Transverse colon (tissue), 4 donors: Measurements from ENCODE around the gene CDKN2AIP. TPM values are rescaled to one million over a fixed set of nuclear protein-coding genes. Genes with fewer than 3 reads are reported as not detected.
A peak's percentile ranks its signal among the peaks of the same experiment; 100 is the strongest.

Experiments
- DNase-seq: peaks from one replicate; pipeline ENCODE4 v3.0.0-alpha.2; 2019
- H3K27ac ChIP-seq, 4 donors: fragments of 200-600 bp; sonication (generic); 2 replicates each; pipeline ENCODE4 v1.5.1; 2016 to 2018; ENCODE audit warnings: inconsistent platforms in 4 of 4
- H3K27me3 ChIP-seq: fragments of 200-600 bp; sonication (generic); 2 replicates; pipeline ENCODE4 v1.5.1; 2017; ENCODE audit warnings: inconsistent platforms
- H3K36me3 ChIP-seq, 4 donors: fragments of 200-600 bp; sonication (generic); 2 replicates each; pipeline ENCODE4 v1.5.1; 2017 to 2019; ENCODE audit warnings: inconsistent platforms in 4 of 4
- H3K4me1 ChIP-seq, 4 donors: fragments of 200-600 bp; sonication (generic); 2 replicates each; pipeline ENCODE4 v1.5.1; 2017 to 2020; ENCODE audit warnings: inconsistent platforms in 4 of 4
- H3K4me3 ChIP-seq, 4 donors: fragments of 200-600 bp; sonication (generic); 1 replicate in 1 of 4; 2 replicates in 3 of 4; pipeline versions ENCODE4 v1.5.1 to v1.6.1; 2017 to 2019; ENCODE audit warnings: inconsistent platforms in 4 of 4
- H3K9me3 ChIP-seq, 2 donors: fragments of 200-600 bp; sonication (generic); 2 replicates each; pipeline ENCODE4 v1.5.1; 2017 to 2019; ENCODE audit warnings: inconsistent platforms in 2 of 2
- CTCF ChIP-seq, 5 experiments: fragments of 200-600 bp in 3 of 5; fragments of 450-650 bp in 2 of 5; sonication (generic) in 3 of 5; IDR thresholded peaks; 1 replicate in 2 of 5; 2 replicates in 3 of 5; pipeline ENCODE4 v1.5.1; 2016 to 2017; ENCODE audit warnings: antibody characterized with exemption in 5 of 5, inconsistent platforms in 3 of 5, mild to moderate bottlenecking in 2 of 5, moderate library complexity in 1 of 5
- EP300 ChIP-seq: sonication (generic); formaldehyde crosslinking; IDR thresholded peaks from one replicate; pipeline ENCODE4 v1.6.1; 2017; ENCODE audit warnings: antibody characterized with exemption, low read depth
- POLR2A ChIP-seq: fragments of 450-650 bp; IDR thresholded peaks from one replicate; pipeline ENCODE4 v1.6.1; 2016; ENCODE audit warnings: antibody characterized with exemption, mild to moderate bottlenecking, moderate library complexity
- POLR2AphosphoS5 ChIP-seq, 3 donors: sonication (generic); formaldehyde crosslinking; IDR thresholded peaks; one replicate each; pipeline ENCODE4 v1.6.1; 2016; ENCODE audit warnings: antibody characterized with exemption in 3 of 3
- WGBS, 2 donors: methylation state at CpG; one replicate each; pipeline ENCODE4 v1.1.5; 2018; ENCODE audit warnings: low coverage in 1 of 2; 5-methylcytosine and 5-hydroxymethylcytosine counted together
- in situ Hi-C, 4 donors: fragments of 200-750 bp; cut with MboI; loops; one replicate each; pipeline versions ENCODE4 v1.15.0 to v1.15.1; 2017; ENCODE audit warnings: low sequenced_read_pairs in 3 of 4, low pct_ligation_motif_present in 1 of 4, low pct_unique_long_range_greater_than_20kb in 1 of 4
- intact Hi-C: fragments of 100-400 bp; cut with DNase I; formaldehyde crosslinking; loops from one replicate; pipeline ENCODE4 v1.15.1; 2023; ENCODE audit warnings: low total_unique reads
- total RNA-seq, 4 donors: library from RNA; depleted of rRNA; stranded (reverse); fragments of >200 nt; gene quantifications; one replicate each; pipeline ENCODE4 v1.1.0, GENCODE V29; 2016

Gene CDKN2AIP
- total RNA-seq, 4 donors from 2014 or later, result 13.9 to 26.2 (median 24.7) TPM

DNA sequence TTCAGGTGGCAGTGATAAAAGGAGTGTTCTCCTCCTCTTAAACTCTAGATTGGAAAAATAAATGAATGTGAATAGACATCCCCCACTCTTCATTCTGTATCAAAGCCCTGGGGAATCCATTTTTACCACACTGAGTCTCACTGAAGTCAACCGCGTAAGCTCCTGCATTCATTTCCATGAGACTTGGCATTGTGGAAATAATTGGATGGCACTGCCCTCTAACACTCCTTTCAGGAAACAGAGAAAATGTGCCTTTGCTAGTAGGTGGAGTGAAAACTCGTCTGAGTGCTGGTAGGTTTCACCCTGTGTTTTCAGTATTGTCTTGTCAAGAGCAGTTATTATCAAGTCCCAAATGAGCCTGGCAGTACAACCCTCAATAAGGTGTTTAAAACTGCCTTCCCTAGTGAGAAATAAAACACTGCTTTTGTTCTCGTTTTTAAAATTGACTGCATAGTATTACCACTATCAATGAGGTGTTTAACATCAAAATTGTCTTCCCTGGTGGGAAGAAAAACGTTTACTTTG is 9.7 kb upstream of the CDKN2AIP start:
- Histone ChIP-seq H3K27ac (peak overlapping the region in 2 of 4 donors; percentile 11 to 14), H3K4me1 (peaks cover 3 to 33% (median 11%) of the 10 kb centered on the region in 4 donors), H3K36me3 (no peaks in the 10 kb centered on the region), H3K27me3 (no peaks in the 10 kb centered on the region), H3K9me3 (no peaks in the 10 kb centered on the region), H3K4me3 (no peak overlapping the region)
- in situ Hi-C loops, result no loop called here
- TF ChIP-seq POLR2AphosphoS5 (IDR thresholded peaks at IDR 0.05) (no peak), EP300 (no peak), POLR2A (no peak), CTCF (IDR thresholded peaks at IDR 0.05) (no peak)
- DNase-seq, result no peak
- WGBS, 2 donors, result 22 to 47% methylated on average over 5 of the region's 5 CpGs
- intact Hi-C loops, result no loop called here

DNA sequence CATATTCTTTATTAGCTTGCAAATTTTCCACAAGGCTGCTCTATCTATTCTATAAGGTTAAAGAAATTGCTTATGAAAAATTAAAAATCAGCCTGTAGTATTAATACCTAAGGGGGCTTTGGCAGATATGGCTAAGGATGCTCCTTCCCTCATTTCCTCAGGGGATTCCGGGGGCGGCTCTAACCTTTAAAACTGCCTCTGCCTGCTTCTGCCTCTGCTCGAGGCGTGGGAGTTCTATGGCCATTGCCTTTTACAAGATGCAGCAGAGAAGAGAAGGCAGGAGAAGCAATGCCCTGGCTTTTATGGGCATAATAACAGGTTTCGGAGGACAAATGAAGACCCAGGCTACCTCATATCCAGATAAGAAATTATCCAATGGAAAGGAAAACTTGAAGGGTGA is 8.6 kb upstream of the CDKN2AIP start:
- DNase-seq, result no peak
- H3K36me3 ChIP-seq, result no peaks in the 10 kb centered on the region
- H3K27me3 ChIP-seq, result no peaks in the 10 kb centered on the region
- 64 to 76% methylated on average over 5 of the region's 5 CpGs for WGBS, 2 donors
- in situ Hi-C loops (no loop called here), intact Hi-C loops (no loop called here)
- TF ChIP-seq POLR2AphosphoS5 (IDR thresholded peaks at IDR 0.05), result no peak
- TF ChIP-seq CTCF (IDR thresholded peaks at IDR 0.05), result no peak
- TF ChIP-seq EP300, result no peak
- no peak for TF ChIP-seq POLR2A
- peaks cover 3 to 27% (median 9%) of the 10 kb centered on the region in 4 donors for H3K4me1 ChIP-seq
- no peaks in the 10 kb centered on the region for H3K9me3 ChIP-seq
- H3K4me3 ChIP-seq, result no peak overlapping the region
- no peak overlapping the region for H3K27ac ChIP-seq

DNA sequence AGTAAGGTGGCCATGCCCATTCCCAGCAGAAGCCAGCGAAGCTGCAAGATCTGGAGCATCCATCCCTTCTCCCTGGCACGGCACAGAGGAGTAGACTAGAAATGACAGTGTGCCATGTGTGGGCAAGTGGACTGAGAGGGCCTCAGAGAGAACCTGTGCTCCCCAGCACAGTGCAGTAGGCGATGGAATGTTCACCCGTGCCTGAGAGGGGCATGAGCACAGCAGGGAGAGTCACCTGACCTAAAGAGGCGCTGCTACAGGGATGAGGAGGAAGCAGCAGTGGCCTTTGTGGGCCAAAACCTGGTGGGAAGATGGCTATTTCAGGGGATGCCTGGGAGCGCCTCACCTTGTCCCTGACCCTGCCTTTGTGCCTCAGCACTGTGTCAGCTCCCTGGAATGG is 8.0 kb upstream of the CDKN2AIP start:
- no peaks in the 10 kb centered on the region for H3K27me3 ChIP-seq
- H3K9me3 ChIP-seq, result no peaks in the 10 kb centered on the region
- WGBS, 2 donors, result 67% methylated on average over 5 of the region's 6 CpGs; no CpG with 5 or more reads in 1 of the 2 donors
- H3K4me3 ChIP-seq, result no peak overlapping the region
- no peaks in the 10 kb centered on the region for H3K36me3 ChIP-seq
- no peak for DNase-seq
- H3K4me1 ChIP-seq, result peaks cover 0 to 22% (median 7%) of the 10 kb centered on the region in 4 donors
- intact Hi-C loops (no loop called here), in situ Hi-C loops (no loop called here)
- H3K27ac ChIP-seq, result peak overlapping the region in 1 of 4 donors; percentile 90
- TF ChIP-seq POLR2AphosphoS5 (IDR thresholded peaks at IDR 0.05), result no peak
- no peak for TF ChIP-seq EP300
- TF ChIP-seq POLR2A, result no peak
- no peak for TF ChIP-seq CTCF (IDR thresholded peaks at IDR 0.05)

DNA sequence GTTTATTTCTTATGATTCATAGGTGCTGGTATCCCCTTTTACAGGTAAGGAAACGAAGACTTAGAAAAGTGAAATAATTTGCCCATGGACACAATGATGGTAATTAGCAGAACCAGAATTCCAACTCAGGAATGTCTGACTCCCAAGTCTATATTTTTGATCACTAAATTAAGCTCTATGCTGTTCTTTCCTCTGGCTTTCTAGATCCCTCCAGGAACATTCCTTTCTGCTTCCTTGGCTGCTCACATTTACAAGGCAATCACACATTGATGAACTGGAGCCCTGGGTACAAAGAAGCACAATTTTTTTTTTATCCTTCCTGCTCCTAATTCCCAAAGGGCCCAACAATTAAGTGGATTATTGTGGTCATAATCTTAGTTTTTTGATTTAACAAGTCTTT is 7.0 kb upstream of the CDKN2AIP start:
- Histone ChIP-seq H3K27me3 (no peaks in the 10 kb centered on the region), H3K4me3 (no peak overlapping the region), H3K4me1 (peaks cover 0 to 26% (median 7%) of the 10 kb centered on the region in 4 donors), H3K9me3 (no peaks in the 10 kb centered on the region), H3K36me3 (no peaks in the 10 kb centered on the region), H3K27ac (peak overlapping the region; percentile 73 to 90 (median 82))
- in situ Hi-C loops, result no loop called here
- TF ChIP-seq EP300 (no peak), POLR2A (no peak), CTCF (IDR thresholded peaks at IDR 0.05) (no peak), POLR2AphosphoS5 (IDR thresholded peaks at IDR 0.05) (no peak)
- 44 to 73% methylated on average over 1 of the region's 1 CpG for WGBS, 2 donors
- intact Hi-C loops, result no loop called here
- no peak for DNase-seq
